Measurements from ENCODE around the gene RBM14.
A peak's percentile ranks its signal among the peaks of the same experiment; 100 is the strongest.
"Not testable (repeated sequence)": the region's sequence is repeated elsewhere in the genome, so short reads cannot be mapped to it uniquely, and the experiment has no call there.

The RBM14 gene

DNA sequence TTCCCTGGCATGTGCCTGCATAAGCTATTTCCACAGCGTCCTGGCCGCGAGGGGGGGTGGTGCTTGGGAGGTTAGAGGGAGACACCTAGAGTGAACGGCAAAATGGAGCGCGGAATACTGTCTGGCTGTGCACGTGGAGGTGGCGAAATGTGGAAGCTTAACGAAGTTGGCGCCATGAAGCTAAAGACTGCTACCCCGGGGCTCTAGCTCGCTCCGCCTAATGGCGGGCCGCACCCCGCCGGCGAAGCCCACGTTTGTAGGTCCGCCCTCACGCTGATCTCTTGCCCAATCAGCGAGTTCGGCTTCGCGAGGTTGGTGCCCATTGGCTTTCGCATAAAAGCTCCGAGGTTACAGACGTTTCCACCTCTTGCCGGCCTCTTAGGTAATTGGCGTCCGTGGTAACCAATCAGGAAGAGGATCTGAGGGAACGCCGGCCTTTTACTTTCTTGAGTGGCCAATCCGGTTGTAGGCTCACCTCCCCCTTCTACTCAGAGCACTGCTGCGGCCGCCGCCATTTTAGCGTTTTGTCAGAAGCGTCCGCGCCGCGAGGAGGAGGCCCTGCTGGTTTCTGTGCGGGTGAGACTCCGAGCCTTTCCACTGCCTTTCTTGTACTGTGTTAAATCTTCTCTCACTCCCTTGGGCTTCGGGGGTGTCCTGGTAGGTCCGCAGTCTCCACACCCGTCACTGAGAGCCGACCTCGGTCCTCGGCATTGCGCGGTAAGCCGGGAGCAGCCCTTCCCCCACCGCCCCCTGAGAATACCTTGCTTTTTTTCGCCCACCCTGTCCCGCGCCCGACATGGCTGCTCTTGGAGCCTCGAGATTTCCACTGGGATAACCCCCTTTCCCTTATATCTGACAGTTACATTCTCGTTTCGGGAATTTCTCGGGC, 22.0 kb downstream of the RBM14 start, which contains the start of gene RBM4:
RBM4 (plus strand) TSS at position 527 of the 889 bp plus-strand sequence. CDS start 1,009 bp downstream, outside the sequence.
- H3K4me1 ChIP-seq (ENCODE audit: control insufficient read depth, low read length) = peaks cover 55% of the 10 kb centered on the region

DNA sequence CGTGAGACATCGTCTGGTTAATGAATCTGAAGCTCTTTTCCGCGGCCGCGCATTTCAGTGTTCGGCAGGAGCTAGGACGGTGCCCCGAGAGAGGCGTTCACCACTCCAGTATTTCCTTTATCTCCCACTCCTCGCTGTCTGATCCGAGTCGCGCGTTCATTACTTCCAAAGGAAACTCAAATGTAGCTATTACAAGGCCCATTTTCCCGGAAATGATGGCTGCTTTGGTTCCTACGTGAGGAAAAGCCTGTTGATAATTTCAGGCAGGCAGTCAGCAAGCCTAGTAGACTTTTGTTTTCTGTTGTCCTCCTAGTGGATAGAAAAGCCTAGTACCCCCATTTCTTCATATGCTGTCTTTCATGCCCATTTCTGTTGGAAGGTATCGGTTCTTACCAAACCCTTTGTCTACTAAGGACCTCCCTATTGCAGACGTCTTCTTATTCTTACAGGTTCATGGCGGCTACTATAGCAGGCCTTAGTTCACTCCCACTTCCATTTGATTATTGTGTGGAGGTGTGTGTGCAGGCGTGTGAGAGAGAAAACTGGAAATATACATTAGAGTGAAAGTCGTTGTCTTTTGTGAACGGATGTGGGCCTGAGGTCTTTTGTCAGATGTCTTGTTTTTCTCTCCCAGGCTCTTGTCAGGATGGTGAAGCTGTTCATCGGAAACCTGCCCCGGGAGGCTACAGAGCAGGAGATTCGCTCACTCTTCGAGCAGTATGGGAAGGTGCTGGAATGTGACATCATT, 22.8 kb downstream of the RBM14 start:
- Histone ChIP-seq H4K20me1 (ENCODE audit: control insufficient read depth, insufficient read depth, low read depth, low read length) (peaks cover 51% of the 10 kb centered on the region), H3K36me3 (ENCODE audit: control insufficient read depth, low read length) (peaks cover 81% of the 10 kb centered on the region), H3K4me2 (ENCODE audit: low read length) (peak overlapping the region; percentile 77), H3K79me2 (ENCODE audit: control insufficient read depth, low read length) (peaks cover 97% of the 10 kb centered on the region), H3K27ac (ENCODE audit: low read depth, low read length) (peak overlapping the region; percentile 74), H3K4me1 (ENCODE audit: control insufficient read depth, low read length) (peaks cover 59% of the 10 kb centered on the region), H3K9me3 (ENCODE audit: control insufficient read depth, insufficient read depth, low read length) (no peaks in the 10 kb centered on the region), H3F3A (ENCODE audit: control insufficient read depth, insufficient read depth) (peaks cover 44% of the 10 kb centered on the region), H3K4me3 (ENCODE audit: low read length) (peak overlapping the region; percentile 98), H3K27me3 (ENCODE audit: control insufficient read depth, low read length) (no peaks in the 10 kb centered on the region), H3K9me2 (replicated peaks; ENCODE audit: control insufficient read depth, low read length) (no peaks in the 10 kb centered on the region)
- TF ChIP-seq, protein P1, sequence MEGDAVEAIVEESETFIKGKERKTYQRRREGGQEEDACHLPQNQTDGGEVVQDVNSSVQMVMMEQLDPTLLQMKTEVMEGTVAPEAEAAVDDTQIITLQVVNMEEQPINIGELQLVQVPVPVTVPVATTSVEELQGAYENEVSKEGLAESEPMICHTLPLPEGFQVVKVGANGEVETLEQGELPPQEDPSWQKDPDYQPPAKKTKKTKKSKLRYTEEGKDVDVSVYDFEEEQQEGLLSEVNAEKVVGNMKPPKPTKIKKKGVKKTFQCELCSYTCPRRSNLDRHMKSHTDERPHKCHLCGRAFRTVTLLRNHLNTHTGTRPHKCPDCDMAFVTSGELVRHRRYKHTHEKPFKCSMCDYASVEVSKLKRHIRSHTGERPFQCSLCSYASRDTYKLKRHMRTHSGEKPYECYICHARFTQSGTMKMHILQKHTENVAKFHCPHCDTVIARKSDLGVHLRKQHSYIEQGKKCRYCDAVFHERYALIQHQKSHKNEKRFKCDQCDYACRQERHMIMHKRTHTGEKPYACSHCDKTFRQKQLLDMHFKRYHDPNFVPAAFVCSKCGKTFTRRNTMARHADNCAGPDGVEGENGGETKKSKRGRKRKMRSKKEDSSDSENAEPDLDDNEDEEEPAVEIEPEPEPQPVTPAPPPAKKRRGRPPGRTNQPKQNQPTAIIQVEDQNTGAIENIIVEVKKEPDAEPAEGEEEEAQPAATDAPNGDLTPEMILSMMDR (IDR thresholded peaks at IDR 0.05; ENCODE audit: low read depth, low read length, poor library complexity, severe bottlenecking) = peak; percentile 15
- TF ChIP-seq EZH2phosphoT487 (IDR thresholded peaks at IDR 0.05; ENCODE audit: borderline replicate concordance, low read length) = no peak

More for the DNA sequence above, 22.0 kb downstream of the RBM14 start, which contains the start of gene RBM4:
- peaks cover 78% of the 10 kb centered on the region for H3K36me3 ChIP-seq (ENCODE audit: control insufficient read depth, low read length)
- H3K4me2 ChIP-seq (ENCODE audit: low read length) = peak within 1 kb of the TSS; percentile 78
- peaks cover 51% of the 10 kb centered on the region for H3F3A ChIP-seq (ENCODE audit: control insufficient read depth, insufficient read depth)
- peak within 1 kb of the TSS; percentile 74 for H3K27ac ChIP-seq (ENCODE audit: low read depth, low read length)
- H3K9me2 ChIP-seq (replicated peaks; ENCODE audit: control insufficient read depth, low read length) = no peaks in the 10 kb centered on the region
- H3K79me2 ChIP-seq (ENCODE audit: control insufficient read depth, low read length) = peaks cover 97% of the 10 kb centered on the region
- H3K9me3 ChIP-seq (ENCODE audit: control insufficient read depth, insufficient read depth, low read length) = no peaks in the 10 kb centered on the region
- peaks cover 48% of the 10 kb centered on the region for H4K20me1 ChIP-seq (ENCODE audit: control insufficient read depth, insufficient read depth, low read depth, low read length)
- TF ChIP-seq, protein P1 (IDR thresholded peaks at IDR 0.05; ENCODE audit: low read depth, low read length, poor library complexity, severe bottlenecking) = no peak
- no peak for TF ChIP-seq EZH2phosphoT487 (IDR thresholded peaks at IDR 0.05; ENCODE audit: borderline replicate concordance, low read length)
- no peaks in the 10 kb centered on the region for H3K27me3 ChIP-seq (ENCODE audit: control insufficient read depth, low read length)
- H3K4me3 ChIP-seq (ENCODE audit: low read length) = peak within 1 kb of the TSS; percentile 98

DNA sequence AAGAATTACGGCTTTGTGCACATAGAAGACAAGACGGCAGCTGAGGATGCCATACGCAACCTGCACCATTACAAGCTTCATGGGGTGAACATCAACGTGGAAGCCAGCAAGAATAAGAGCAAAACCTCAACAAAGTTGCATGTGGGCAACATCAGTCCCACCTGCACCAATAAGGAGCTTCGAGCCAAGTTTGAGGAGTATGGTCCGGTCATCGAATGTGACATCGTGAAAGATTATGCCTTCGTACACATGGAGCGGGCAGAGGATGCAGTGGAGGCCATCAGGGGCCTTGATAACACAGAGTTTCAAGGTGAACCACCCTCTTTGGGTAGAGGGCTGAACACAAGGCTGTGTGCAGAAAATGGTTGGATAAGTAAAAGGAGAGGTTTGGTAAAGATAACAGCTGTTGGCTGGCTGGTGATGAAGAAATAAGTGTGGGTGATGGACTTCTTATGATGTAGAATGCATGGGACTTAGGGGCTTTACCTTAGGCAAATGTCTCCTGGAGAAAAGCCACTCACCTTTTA, 23.4 kb downstream of the RBM14 start:
- H3K4me1 ChIP-seq (ENCODE audit: control insufficient read depth, low read length) = peaks cover 59% of the 10 kb centered on the region
- H3K4me2 ChIP-seq (ENCODE audit: low read length) = peak overlapping the region; percentile 77
- H3K27ac ChIP-seq (ENCODE audit: low read depth, low read length); H3K9me2 ChIP-seq (replicated peaks; ENCODE audit: control insufficient read depth, low read length); H3K27me3 ChIP-seq (ENCODE audit: control insufficient read depth, low read length); H3K9me3 ChIP-seq (ENCODE audit: control insufficient read depth, insufficient read depth, low read length): not testable (repeated sequence)
- peaks cover 97% of the 10 kb centered on the region for H3K79me2 ChIP-seq (ENCODE audit: control insufficient read depth, low read length)
- H3K36me3 ChIP-seq (ENCODE audit: control insufficient read depth, low read length) = peaks cover 82% of the 10 kb centered on the region
- peaks cover 44% of the 10 kb centered on the region for H3F3A ChIP-seq (ENCODE audit: control insufficient read depth, insufficient read depth)
- peaks cover 54% of the 10 kb centered on the region for H4K20me1 ChIP-seq (ENCODE audit: control insufficient read depth, insufficient read depth, low read depth, low read length)
- H3K4me3 ChIP-seq (ENCODE audit: low read length) = peak overlapping the region; percentile 98

Data from DOHH2 (cell line).